Measurements from ENCODE around the gene SLC12A7.
A peak's percentile ranks its signal among the peaks of the same experiment; 100 is the strongest.
"Not testable (repeated sequence)": the region's sequence is repeated elsewhere in the genome, so short reads cannot be mapped to it uniquely, and the experiment has no call there.

The SLC12A7 gene

GRCh38 chr5:1111727-1112289, at the start of gene SLC12A7:
TSS of gene SLC12A7 (minus strand) at chr5:1112063. CDS start at chr5:1111991, 72 bp downstream.
- Histone ChIP-seq H3K4me3 (ENCODE audit: low read depth in 1 of 2, low read length in 1 of 2) (peak within 1 kb of the TSS; percentile 10 to 52), H3K27ac (no peak within 1 kb of the TSS), H3K36me3 (no peaks in the 10 kb centered on the region), H3K27me3 (peaks cover 91% of the 10 kb centered on the region), H3K9me3 (no peaks in the 10 kb centered on the region), H3K4me1 (ENCODE audit: control insufficient read depth in 1 of 2, insufficient read depth in 1 of 2, low read depth in 1 of 2, low read length in 1 of 2) (peaks cover 0 to 10% of the 10 kb centered on the region in 2 experiments)
- TF ChIP-seq, protein P1, sequence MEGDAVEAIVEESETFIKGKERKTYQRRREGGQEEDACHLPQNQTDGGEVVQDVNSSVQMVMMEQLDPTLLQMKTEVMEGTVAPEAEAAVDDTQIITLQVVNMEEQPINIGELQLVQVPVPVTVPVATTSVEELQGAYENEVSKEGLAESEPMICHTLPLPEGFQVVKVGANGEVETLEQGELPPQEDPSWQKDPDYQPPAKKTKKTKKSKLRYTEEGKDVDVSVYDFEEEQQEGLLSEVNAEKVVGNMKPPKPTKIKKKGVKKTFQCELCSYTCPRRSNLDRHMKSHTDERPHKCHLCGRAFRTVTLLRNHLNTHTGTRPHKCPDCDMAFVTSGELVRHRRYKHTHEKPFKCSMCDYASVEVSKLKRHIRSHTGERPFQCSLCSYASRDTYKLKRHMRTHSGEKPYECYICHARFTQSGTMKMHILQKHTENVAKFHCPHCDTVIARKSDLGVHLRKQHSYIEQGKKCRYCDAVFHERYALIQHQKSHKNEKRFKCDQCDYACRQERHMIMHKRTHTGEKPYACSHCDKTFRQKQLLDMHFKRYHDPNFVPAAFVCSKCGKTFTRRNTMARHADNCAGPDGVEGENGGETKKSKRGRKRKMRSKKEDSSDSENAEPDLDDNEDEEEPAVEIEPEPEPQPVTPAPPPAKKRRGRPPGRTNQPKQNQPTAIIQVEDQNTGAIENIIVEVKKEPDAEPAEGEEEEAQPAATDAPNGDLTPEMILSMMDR (IDR thresholded peaks at IDR 0.05), result no peak

- TF ChIP-seq, protein P1 (IDR thresholded peaks at IDR 0.05), result no peak
- H3K27me3 ChIP-seq, result peaks cover 42% of the 10 kb centered on the region
- no peak overlapping the region for H3K4me3 ChIP-seq (ENCODE audit: low read depth in 1 of 2, low read length in 1 of 2)
These were observed 49.4 kb upstream of the SLC12A7 start for GRCh38 chr5:1161108-1161832.

GRCh38 chr5:1159774-1160406, 48.0 kb upstream of the SLC12A7 start:
- Histone ChIP-seq H3K4me1 (ENCODE audit: control insufficient read depth in 1 of 2, insufficient read depth in 1 of 2, low read depth in 1 of 2, low read length in 1 of 2) (no peaks in the 10 kb centered on the region), H3K27ac (no peak overlapping the region), H3K4me3 (ENCODE audit: low read depth in 1 of 2, low read length in 1 of 2) (no peak overlapping the region), H3K27me3 (peaks cover 56% of the 10 kb centered on the region), H3K36me3 (no peaks in the 10 kb centered on the region), H3K9me3 (no peaks in the 10 kb centered on the region)
- TF ChIP-seq, protein P1 (IDR thresholded peaks at IDR 0.05), result no peak

More at GRCh38 chr5:1161108-1161832, 49.4 kb upstream of the SLC12A7 start:
- Histone ChIP-seq H3K36me3 (no peaks in the 10 kb centered on the region), H3K9me3 (no peaks in the 10 kb centered on the region), H3K4me1 (ENCODE audit: control insufficient read depth in 1 of 2, insufficient read depth in 1 of 2, low read depth in 1 of 2, low read length in 1 of 2) (no peaks in the 10 kb centered on the region), H3K27ac (no peak overlapping the region)

DNA sequence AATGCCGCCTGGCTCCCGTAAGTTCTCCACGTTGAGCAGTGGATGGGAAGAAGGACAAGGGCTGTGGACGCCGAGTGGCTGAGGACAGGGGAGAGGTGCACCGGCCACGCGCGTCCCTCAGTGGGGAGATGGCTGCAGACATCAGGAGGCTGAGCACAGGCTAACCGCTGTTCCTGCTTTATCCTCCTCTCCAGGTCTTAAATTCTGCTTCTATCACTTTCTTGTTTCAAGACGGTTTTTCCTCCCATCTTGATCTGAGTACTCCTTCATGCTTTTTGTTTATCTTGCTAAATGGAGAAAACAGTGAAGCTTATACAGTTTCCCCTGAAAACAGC, 47.4 kb upstream of the SLC12A7 start:
- Histone ChIP-seq H3K27ac (no peak overlapping the region), H3K27me3 (peaks cover 61% of the 10 kb centered on the region), H3K4me3 (ENCODE audit: low read depth in 1 of 2, low read length in 1 of 2) (no peak overlapping the region), H3K36me3 (no peaks in the 10 kb centered on the region), H3K4me1 (ENCODE audit: control insufficient read depth in 1 of 2, insufficient read depth in 1 of 2, low read depth in 1 of 2, low read length in 1 of 2) (no peaks in the 10 kb centered on the region), H3K9me3 (no peaks in the 10 kb centered on the region)
- TF ChIP-seq, protein P1 (IDR thresholded peaks at IDR 0.05), result no peak

DNA sequence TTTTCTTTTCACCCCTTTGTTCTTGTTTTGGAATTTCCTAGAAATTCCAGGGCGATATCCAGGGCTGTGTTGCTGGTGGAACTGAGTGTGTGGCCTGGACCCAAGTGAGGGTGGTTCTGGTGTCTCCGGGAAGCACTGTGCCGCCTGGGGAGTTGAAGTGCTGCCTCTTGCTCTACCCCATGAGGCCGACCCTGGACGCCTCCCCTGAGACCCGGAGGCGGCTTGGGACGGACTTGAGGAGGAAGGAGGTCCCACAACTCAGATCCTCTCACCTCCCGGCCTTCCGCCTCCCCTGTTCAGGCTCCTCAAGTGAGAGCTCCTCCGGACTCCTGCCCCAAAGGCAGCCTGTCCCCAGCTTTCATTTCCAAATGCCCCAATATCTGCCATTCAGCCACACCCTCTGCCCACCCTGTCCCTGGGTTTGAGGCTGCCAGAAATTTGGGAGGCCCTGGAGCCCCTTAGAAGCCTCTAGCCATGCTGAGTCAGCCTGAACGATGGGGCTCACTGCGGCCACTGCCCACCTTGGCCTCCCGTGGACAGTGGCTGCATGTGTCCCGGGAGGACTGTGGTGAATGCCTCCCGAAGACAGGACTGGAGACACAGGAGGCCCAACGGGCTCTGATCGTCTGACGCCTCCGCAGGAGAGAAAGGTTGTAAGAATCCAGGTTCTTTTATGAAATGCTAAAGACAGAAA, 46.9 kb upstream of the SLC12A7 start:
- Histone ChIP-seq H3K27me3 (peaks cover 67% of the 10 kb centered on the region), H3K4me3 (ENCODE audit: low read depth in 1 of 2, low read length in 1 of 2) (no peak overlapping the region), H3K9me3 (no peaks in the 10 kb centered on the region), H3K4me1 (ENCODE audit: control insufficient read depth in 1 of 2, insufficient read depth in 1 of 2, low read depth in 1 of 2, low read length in 1 of 2) (no peaks in the 10 kb centered on the region), H3K36me3 (no peaks in the 10 kb centered on the region), H3K27ac (no peak overlapping the region)
- TF ChIP-seq, protein P1 (IDR thresholded peaks at IDR 0.05), result no peak

- H3K4me3 ChIP-seq (ENCODE audit: low read depth in 1 of 2, low read length in 1 of 2); H3K36me3 ChIP-seq; H3K9me3 ChIP-seq; H3K4me1 ChIP-seq (ENCODE audit: control insufficient read depth in 1 of 2, insufficient read depth in 1 of 2, low read depth in 1 of 2, low read length in 1 of 2); H3K27ac ChIP-seq: not testable (repeated sequence)
- H3K27me3 ChIP-seq, result peaks cover 75% of the 10 kb centered on the region
These were observed 45.7 kb upstream of the SLC12A7 start for GRCh38 chr5:1157461-1157986.
